SK-N-MC (cell line): ENCODE measurements around the gene CMA1.
"Not testable (repeated sequence)": the region's sequence is repeated elsewhere in the genome, so short reads cannot be mapped to it uniquely, and the experiment has no call there.

ENCODE experiments used
- DNase-seq: peaks from one replicate; pipeline ENCODE4 v3.0.0-alpha.2; 2011; ENCODE audit warnings: low read depth, low spot score
- H3K27ac ChIP-seq: fragments of 200-600 bp; sonication (generic); 2 replicates; pipeline ENCODE4 v1.5.1; 2016; ENCODE audit warnings: mixed run types
- H3K36me3 ChIP-seq: fragments of 200-600 bp; sonication (generic); 2 replicates; pipeline ENCODE4 v1.6.1; 2017; ENCODE audit warnings: antibody characterized with exemption, low read length, mixed read lengths; ENCODE audit not compliant: insufficient read depth
- H3K4me3 ChIP-seq: fragments of 200-600 bp; sonication (generic); 2 replicates; pipeline ENCODE4 v1.5.1; 2016
- H3K9ac ChIP-seq: fragments of 200-600 bp; sonication (generic); 2 replicates; pipeline ENCODE4 v1.8.0; 2017; ENCODE audit warnings: mixed run types, mixed read lengths; ENCODE audit not compliant: insufficient read length
- H3K9me3 ChIP-seq: fragments of 200-600 bp; sonication (generic); 2 replicates; pipeline ENCODE4 v1.6.1; 2017; ENCODE audit warnings: low read depth, mild to moderate bottlenecking, antibody characterized with exemption, low read length, moderate library complexity, mixed read lengths
- EZH2 ChIP-seq: fragments of 200-600 bp; sonication (generic); IDR thresholded peaks from one replicate; pipeline ENCODE4 v1.6.1; 2017; ENCODE audit warnings: antibody characterized with exemption
- FOXP2 ChIP-seq: optimal IDR thresholded peaks from 2 replicates; pipeline ENCODE3; 2011; ENCODE audit warnings: mild to moderate bottlenecking, moderate library complexity; ENCODE audit not compliant: insufficient read depth; ENCODE audit errors: extremely low read length, control extremely low read depth
- POLR2AphosphoS5 ChIP-seq: IDR thresholded peaks from 2 replicates; pipeline ENCODE4 v1.6.1; 2012; ENCODE audit warnings: mild to moderate bottlenecking, low read depth, low read length, borderline replicate concordance

The CMA1 gene

DNA sequence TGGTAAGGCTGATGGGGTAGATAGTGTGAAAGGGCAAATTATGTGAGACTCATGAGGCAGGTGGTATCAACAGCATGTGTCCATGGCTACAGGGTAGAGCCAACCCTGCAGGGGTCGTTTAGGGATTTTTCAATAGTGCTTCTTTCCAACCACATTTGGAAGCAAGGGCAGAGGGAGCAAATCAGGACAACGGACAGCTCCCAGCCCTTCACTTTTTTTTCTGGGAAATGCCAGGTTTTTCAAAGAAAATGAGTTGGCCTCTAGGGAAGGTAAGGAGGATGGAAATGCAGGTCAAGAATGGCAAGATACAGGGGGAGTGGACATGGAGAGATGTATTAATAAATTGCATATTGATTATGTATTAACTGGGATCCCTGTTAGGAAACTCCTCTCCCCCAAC, 4.9 kb upstream of the CMA1 start:
- Histone ChIP-seq H3K9ac (no peak overlapping the region), H3K4me3 (no peak overlapping the region), H3K9me3 (no peaks in the 10 kb centered on the region), H3K27ac (no peak overlapping the region), H3K36me3 (no peaks in the 10 kb centered on the region)
- DNase-seq, result no peak
- TF ChIP-seq EZH2, result no peak
- no peak for TF ChIP-seq FOXP2
- no peak for TF ChIP-seq POLR2AphosphoS5

DNA sequence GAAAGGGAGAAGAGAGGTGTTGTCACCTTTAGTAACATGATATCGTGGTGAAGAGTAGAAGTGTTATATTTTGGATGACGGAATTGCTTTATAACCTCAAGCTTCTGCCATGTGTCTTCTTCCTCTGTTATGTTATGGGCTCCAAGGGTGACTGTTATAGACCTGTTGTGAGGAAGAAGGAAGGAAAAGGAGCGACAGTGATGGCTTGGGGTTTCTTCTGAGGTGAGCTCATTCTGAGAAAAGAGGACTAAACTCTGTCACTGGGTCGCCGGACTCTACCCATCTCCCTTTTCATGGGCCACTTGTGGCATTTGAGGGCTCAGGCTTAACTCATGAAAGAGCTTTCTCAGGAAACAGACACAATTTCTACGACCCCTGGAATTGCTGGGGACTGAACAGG, 1.6 kb downstream of the CMA1 start:
- TF ChIP-seq POLR2AphosphoS5, result no peak
- TF ChIP-seq EZH2, result no peak
- no peak for TF ChIP-seq FOXP2
- DNase-seq, result no peak

DNA sequence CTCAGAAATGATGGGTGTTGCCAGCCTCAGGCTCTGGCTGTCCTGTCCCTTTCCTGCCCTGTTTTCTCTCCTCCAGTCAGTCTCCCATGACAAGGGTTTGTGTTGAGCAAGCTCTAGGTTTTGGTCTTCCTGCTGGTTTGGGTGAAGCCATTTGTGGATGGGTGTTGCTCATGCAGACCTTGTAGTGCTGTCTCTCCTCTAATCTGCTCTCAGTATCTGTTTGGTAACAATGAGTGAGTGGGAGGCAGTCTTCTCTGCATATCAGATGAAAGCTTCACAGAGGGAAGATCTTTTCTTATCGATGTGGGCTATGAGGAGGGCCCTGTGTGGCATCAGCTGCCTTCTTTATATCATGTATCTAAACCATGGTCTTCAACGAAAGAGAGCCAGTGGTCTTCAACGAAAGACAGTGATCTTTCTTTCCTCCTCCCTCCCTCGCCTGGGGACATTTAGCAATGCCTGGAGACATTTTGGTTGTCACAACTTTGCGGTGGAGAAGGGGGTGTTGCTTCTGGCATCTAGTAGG, 3.6 kb downstream of the CMA1 start:
- Histone ChIP-seq H3K36me3 (no peaks in the 10 kb centered on the region), H3K9me3 (no peaks in the 10 kb centered on the region), H3K4me3 (no peak overlapping the region), H3K27ac (no peak overlapping the region), H3K9ac (no peak overlapping the region)
- DNase-seq, result no peak
- no peak for TF ChIP-seq FOXP2

More for the DNA sequence above, 1.6 kb downstream of the CMA1 start:
- no peak overlapping the region for H3K4me3 ChIP-seq
- no peak overlapping the region for H3K27ac ChIP-seq
- H3K36me3 ChIP-seq, result no peaks in the 10 kb centered on the region
- no peaks in the 10 kb centered on the region for H3K9me3 ChIP-seq
- no peak overlapping the region for H3K9ac ChIP-seq

DNA sequence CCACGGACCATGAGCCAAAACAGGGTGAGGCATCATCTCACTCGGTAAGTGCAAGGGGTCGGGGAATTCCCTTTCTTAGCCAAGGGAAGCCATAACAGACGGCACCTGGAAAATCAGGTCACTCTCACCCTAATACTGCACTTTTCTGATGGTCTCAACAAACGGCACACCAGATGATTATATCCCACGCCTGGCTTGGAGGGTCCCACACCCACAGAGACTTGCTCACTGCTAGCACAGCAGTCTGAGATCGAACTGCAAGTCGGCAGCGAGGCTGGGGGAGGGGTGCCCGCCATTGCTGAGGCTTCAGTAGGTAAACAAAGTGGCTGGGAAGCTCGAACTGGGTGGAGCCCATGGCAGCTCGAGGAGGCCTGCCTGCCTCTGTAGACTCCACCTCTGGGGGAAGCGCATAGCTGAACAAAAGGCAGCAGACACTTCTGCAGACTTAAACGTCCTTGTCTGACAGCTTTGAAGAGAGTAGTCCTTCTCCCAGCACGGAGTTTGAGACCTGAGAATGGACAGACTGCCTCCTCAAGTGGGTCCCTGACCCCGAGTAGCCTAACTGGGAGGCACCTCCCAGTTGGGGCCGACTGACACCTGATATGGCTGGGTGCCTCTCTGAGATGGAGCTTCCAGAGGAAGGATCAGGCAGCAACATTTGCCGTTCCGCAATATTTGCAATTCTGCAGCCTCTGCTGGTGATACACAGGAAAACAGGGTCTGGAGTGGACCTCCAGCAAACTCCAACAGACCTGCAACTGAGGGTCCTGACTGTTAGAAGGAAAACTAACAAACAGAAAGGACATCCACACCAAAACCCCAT, 16.3 kb downstream of the CMA1 start:
- H3K9me3 ChIP-seq, H3K36me3 ChIP-seq, H3K27ac ChIP-seq, H3K9ac ChIP-seq, H3K4me3 ChIP-seq, DNase-seq: not testable (repeated sequence)

DNA sequence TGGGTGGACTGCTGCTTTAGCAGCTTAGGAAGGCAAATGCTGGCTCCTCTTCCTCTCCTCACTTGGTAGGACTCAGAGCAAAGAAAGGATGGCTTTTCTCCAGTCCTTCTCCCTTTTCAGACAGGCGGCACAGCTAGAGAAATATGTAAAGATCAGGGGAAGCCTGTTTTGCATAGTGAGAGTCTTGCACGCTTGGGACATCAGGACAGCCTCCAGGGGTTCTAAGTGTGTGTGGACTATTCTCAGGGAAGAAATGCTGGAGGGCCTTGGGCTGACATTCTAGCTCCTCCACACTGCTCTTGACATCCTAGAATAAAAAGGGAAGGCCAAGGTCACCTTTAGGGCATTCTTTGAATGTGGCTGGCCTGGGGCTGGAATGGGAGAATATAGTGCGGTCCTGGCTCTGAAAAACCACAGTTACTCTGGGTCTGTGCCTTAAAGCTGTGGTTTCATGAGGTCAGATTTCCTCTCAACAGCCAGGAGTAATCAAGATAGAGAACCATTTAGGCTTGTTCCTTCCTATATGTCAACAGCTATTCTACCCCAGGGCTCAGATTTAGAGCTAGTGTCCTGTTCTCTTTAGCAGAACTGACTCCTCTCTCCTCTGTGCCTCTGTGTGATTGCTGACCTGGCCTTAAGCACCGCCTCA, 24.3 kb downstream of the CMA1 start:
- DNase-seq, result peak; percentile 3
- no peak overlapping the region for H3K4me3 ChIP-seq
- TF ChIP-seq EZH2 (no peak), POLR2AphosphoS5 (no peak), FOXP2 (no peak)
- no peak overlapping the region for H3K27ac ChIP-seq
- no peaks in the 10 kb centered on the region for H3K36me3 ChIP-seq
- no peaks in the 10 kb centered on the region for H3K9me3 ChIP-seq
- no peak overlapping the region for H3K9ac ChIP-seq

DNA sequence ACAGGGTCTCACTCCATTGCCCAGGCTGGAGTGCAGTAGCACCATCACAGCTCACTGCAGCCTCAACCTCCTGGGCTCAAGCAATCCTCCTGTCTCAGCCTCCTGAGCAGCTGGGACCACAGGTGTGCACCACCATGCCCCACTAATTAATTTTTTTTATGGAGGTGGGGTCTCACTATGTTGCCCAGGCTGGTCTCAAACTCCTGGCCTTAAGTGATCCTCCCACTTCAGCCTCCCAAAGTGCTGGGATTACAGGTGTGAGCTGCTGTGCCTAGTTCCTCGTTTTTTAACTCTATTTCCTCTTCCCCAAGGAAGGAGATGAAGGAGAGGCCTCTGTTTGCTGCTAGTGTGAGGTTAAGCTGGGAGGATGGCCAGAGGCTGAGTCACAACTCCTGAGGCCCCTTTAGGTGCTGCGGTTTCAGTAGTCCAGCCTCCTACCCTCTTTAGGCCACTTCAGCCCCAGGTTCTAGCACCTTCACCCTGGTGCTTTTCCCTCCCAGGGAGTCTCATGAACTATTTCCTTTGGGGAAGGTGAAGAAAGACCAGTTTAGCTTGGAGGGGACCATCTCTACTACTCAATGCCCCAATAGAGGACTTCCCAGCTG, 25.3 kb downstream of the CMA1 start:
- not testable (repeated sequence) for DNase-seq, H3K36me3 ChIP-seq, H3K27ac ChIP-seq, H3K9me3 ChIP-seq, H3K9ac ChIP-seq, H3K4me3 ChIP-seq

DNA sequence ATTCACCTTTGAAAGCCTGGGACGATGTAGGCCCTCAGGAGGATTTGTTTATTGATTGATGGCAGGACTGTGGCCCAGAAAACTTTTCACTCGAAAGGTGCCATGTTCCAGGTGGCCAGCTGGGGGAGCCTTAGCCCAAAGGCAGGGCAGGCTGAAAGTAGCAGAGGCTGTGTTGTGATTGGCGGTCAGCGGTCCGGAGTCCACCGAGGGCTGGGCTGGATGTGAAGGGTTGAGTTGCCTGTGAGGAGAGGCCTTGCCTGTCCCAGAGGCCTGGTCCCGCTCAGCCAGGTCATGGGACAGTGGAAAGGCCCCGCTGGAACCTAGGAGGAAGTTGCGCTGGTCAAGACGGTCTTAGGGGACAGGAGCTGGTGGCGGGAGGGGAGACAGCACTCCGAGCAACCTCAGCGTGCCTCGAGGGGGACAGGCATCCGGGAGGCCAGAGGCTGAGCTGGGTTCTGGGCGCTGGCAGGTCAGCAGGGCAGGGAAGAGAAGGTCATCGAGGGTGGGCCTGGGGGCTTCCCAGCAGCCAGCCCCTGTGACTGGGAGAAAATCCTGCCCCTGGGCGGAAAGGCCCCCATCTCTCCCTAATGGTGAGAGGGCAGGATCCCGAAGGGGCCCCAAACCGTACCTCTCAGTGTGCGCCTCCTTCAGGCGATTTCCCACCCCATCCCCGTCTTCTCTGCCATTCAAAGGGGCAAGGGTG, 26.3 kb downstream of the CMA1 start:
- H3K9ac ChIP-seq, result no peak overlapping the region
- no peak overlapping the region for H3K4me3 ChIP-seq
- H3K36me3 ChIP-seq, result no peaks in the 10 kb centered on the region
- H3K9me3 ChIP-seq, result no peaks in the 10 kb centered on the region
- no peak overlapping the region for H3K27ac ChIP-seq
- no peak for TF ChIP-seq EZH2
- no peak for TF ChIP-seq FOXP2
- no peak for TF ChIP-seq POLR2AphosphoS5
- no peak for DNase-seq

DNA sequence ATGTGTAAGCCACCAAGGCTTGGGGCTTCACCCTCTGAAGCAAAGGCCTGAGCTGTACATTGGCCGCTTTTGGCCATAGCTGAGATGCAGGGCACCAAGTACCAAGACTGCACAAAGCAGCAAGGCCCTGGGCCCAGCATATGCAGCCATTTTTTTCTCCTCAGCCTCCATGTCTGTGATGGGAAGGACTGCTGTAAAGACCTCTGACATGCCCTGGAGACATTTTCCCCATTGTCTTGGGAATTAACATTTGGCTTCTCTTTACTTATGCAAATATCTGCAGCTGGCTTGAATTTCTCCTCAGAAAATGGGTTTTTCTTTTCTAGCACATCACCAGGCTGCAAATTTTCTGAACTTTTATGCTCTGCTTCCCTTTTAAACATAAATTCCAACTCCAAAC, 28.1 kb downstream of the CMA1 start:
- not testable (repeated sequence) for H3K36me3 ChIP-seq, DNase-seq, H3K9me3 ChIP-seq, H3K9ac ChIP-seq, H3K27ac ChIP-seq, H3K4me3 ChIP-seq
